DOHH2 (cell line): ENCODE measurements around the gene EIF3J.
A peak's percentile ranks its signal among the peaks of the same experiment; 100 is the strongest.

Experiments
- H3F3A ChIP-seq: fragments of 200-600 bp; sonication (generic), shearing (Covaris generic); 2 replicates; pipeline ENCODE4 v1.6.0; 2016; ENCODE audit warnings: antibody characterized with exemption, mild to moderate bottlenecking; ENCODE audit not compliant: control insufficient read depth, insufficient read depth
- H3K27ac ChIP-seq: fragments of 200-600 bp; sonication (generic); 2 replicates; pipeline ENCODE4 v1.5.1; 2014; ENCODE audit warnings: low read depth, mild to moderate bottlenecking, low read length, moderate library complexity
- H3K27me3 ChIP-seq: fragments of 200-600 bp; sonication (generic); 2 replicates; pipeline ENCODE4 v1.6.1; 2014; ENCODE audit warnings: mild to moderate bottlenecking, low read length, mixed read lengths; ENCODE audit not compliant: control insufficient read depth
- H3K36me3 ChIP-seq: fragments of 200-600 bp; sonication (generic); 2 replicates; pipeline ENCODE4 v1.6.1; 2014; ENCODE audit warnings: mild to moderate bottlenecking, low read length, moderate library complexity, mixed read lengths; ENCODE audit not compliant: control insufficient read depth
- H3K4me1 ChIP-seq: fragments of 200-600 bp; sonication (generic); 2 replicates; pipeline ENCODE4 v1.6.1; 2014; ENCODE audit warnings: mild to moderate bottlenecking, low read length, mixed read lengths; ENCODE audit not compliant: control insufficient read depth
- H3K4me2 ChIP-seq: fragments of 200-600 bp; sonication (generic); 2 replicates; pipeline ENCODE4 v1.6.0; 2014; ENCODE audit warnings: mild to moderate bottlenecking, low read length, moderate library complexity
- H3K4me3 ChIP-seq: fragments of 200-600 bp; sonication (generic); 2 replicates; pipeline ENCODE4 v1.5.1; 2014; ENCODE audit warnings: mild to moderate bottlenecking, low read length, mixed read lengths
- H3K79me2 ChIP-seq: fragments of 200-600 bp; sonication (generic); 2 replicates; pipeline ENCODE4 v1.6.1; 2014; ENCODE audit warnings: mild to moderate bottlenecking, low read length, mixed read lengths; ENCODE audit not compliant: control insufficient read depth
- H3K9me2 ChIP-seq: fragments of 200-600 bp; sonication (generic); replicated peaks from 2 replicates; pipeline ENCODE4 v1.6.1; 2014; ENCODE audit warnings: mild to moderate bottlenecking, low read length, mixed read lengths; ENCODE audit not compliant: control insufficient read depth
- H3K9me3 ChIP-seq: fragments of 200-600 bp; sonication (generic); 2 replicates; pipeline ENCODE4 v1.6.1; 2014; ENCODE audit warnings: antibody characterized with exemption, low read length, mixed read lengths; ENCODE audit not compliant: control insufficient read depth, insufficient read depth
- H4K20me1 ChIP-seq: fragments of 200-600 bp; sonication (generic); 2 replicates; pipeline ENCODE4 v1.6.0; 2014; ENCODE audit warnings: low read depth, mild to moderate bottlenecking, antibody characterized with exemption, low read length, moderate library complexity; ENCODE audit not compliant: control insufficient read depth, insufficient read depth
- CTCF ChIP-seq: fragments of 200-600 bp; sonication (generic); IDR thresholded peaks from one replicate; pipeline ENCODE4 v1.5.1; 2014; ENCODE audit warnings: antibody characterized with exemption, mild to moderate bottlenecking, low read depth, low read length; ENCODE audit not compliant: poor library complexity, severe bottlenecking
- EZH2phosphoT487 ChIP-seq: fragments of 200-600 bp; sonication (generic); IDR thresholded peaks from 2 replicates; pipeline ENCODE4 v1.6.1; 2017; ENCODE audit warnings: borderline replicate concordance, mild to moderate bottlenecking, antibody characterized with exemption, low read length, moderate library complexity, mixed read lengths

The EIF3J gene

GRCh38 chr15:44536302-44536961, 515 bp upstream of the EIF3J start:
- H3K36me3 ChIP-seq: peaks cover 36% of the 10 kb centered on the region
- TF ChIP-seq CTCF: peak; percentile 47
- no peak for TF ChIP-seq EZH2phosphoT487
- peaks cover 53% of the 10 kb centered on the region for H3K79me2 ChIP-seq
- no peaks in the 10 kb centered on the region for H3K27me3 ChIP-seq
- peak overlapping the region; percentile 55 for H3K27ac ChIP-seq
- peaks cover 13% of the 10 kb centered on the region; the same call in 1 of the 2 replicates for H4K20me1 ChIP-seq
- H3K9me3 ChIP-seq: no peaks in the 10 kb centered on the region
- H3F3A ChIP-seq: 0 out of 2 replicates have a peak, but pooled peaks cover 6% of the 10 kb centered on the region
- H3K4me2 ChIP-seq: peak overlapping the region; percentile 79
- H3K4me1 ChIP-seq: peaks cover 35% of the 10 kb centered on the region
- no peaks in the 10 kb centered on the region for H3K9me2 ChIP-seq
- H3K4me3 ChIP-seq: peak overlapping the region; percentile 83

GRCh38 chr15:44537735-44538240, 841 bp downstream of the EIF3J start:
- Histone ChIP-seq H3K27me3 (no peaks in the 10 kb centered on the region), H4K20me1 (peaks cover 13% of the 10 kb centered on the region; the same call in 1 of the 2 replicates), H3K4me1 (peaks cover 36% of the 10 kb centered on the region), H3K4me2 (peak overlapping the region; percentile 78), H3F3A (0 out of 2 replicates have a peak, but pooled peaks cover 6% of the 10 kb centered on the region), H3K9me2 (no peaks in the 10 kb centered on the region), H3K79me2 (peaks cover 67% of the 10 kb centered on the region), H3K36me3 (peaks cover 48% of the 10 kb centered on the region), H3K9me3 (no peaks in the 10 kb centered on the region), H3K27ac (peak overlapping the region; percentile 76), H3K4me3 (peak overlapping the region; percentile 83)
- TF ChIP-seq CTCF (no peak), EZH2phosphoT487 (no peak)

- Histone ChIP-seq H4K20me1 (peaks cover 13% of the 10 kb centered on the region; the same call in 1 of the 2 replicates), H3K27me3 (no peaks in the 10 kb centered on the region), H3K4me2 (peak overlapping the region; percentile 1), H3K4me1 (peaks cover 30% of the 10 kb centered on the region), H3F3A (0 out of 2 replicates have a peak, but pooled peaks cover 6% of the 10 kb centered on the region), H3K36me3 (peaks cover 64% of the 10 kb centered on the region), H3K27ac (no peak overlapping the region), H3K9me2 (no peaks in the 10 kb centered on the region), H3K4me3 (no peak overlapping the region), H3K79me2 (peaks cover 96% of the 10 kb centered on the region), H3K9me3 (no peaks in the 10 kb centered on the region)
- TF ChIP-seq EZH2phosphoT487 (no peak), CTCF (no peak)
These were observed 4.5 kb downstream of the EIF3J start for GRCh38 chr15:44541282-44541958.
